Measurements from ENCODE around the gene RNPEP. TPM values are rescaled to one million over a fixed set of nuclear protein-coding genes. Genes with fewer than 3 reads are reported as not detected.

RNPEP gene
- total RNA-seq, 1 experiment from 2014 or later: 57.4 TPM

DNA sequence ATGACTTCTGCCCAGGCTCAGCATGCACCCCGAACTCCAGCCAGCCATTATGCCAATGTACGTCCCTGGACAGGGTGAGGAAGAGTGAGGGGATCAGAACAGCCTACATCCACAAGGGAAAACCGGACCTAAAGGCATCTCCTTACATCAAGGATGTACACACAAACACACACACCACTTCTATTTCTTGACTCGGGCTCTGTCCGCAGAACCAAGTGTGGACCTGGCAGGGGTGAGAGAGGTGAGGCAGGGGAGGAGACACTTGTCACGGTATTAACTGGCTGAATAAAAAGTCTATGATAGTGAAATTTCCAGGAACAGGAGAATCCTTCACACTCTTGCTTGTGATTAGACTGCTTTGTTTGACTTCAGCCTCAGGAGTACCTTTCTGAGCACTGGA, 38.4 kb upstream of the RNPEP start (continued):
- no peak for TF ChIP-seq PREB (CRISPR knock-in tag; IDR thresholded peaks at IDR 0.05; ENCODE audit: borderline replicate concordance)
- TF ChIP-seq, protein P1, sequence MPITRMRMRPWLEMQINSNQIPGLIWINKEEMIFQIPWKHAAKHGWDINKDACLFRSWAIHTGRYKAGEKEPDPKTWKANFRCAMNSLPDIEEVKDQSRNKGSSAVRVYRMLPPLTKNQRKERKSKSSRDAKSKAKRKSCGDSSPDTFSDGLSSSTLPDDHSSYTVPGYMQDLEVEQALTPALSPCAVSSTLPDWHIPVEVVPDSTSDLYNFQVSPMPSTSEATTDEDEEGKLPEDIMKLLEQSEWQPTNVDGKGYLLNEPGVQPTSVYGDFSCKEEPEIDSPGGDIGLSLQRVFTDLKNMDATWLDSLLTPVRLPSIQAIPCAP (CRISPR knock-in tag; IDR thresholded peaks at IDR 0.05): no peak
- no peak for TF ChIP-seq PRRX2 (CRISPR knock-in tag; IDR thresholded peaks at IDR 0.05)

- ChIA-PET CTCF (interaction anchor here (0.7 to 3.9 kb wide), 8 partner anchors 10 to 169 kb away, joined by 3 to 85 read pairs (median 4); partner anchors contain the start of gene TIMM17A), POLR2A (interaction anchor here (2.7 kb wide), 1 partner anchor 49 kb away, joined by 11 read pairs; no protein-coding TSS in a partner anchor)
- no peak overlapping the region for H3K27ac Mint-ChIP-seq
- DNase-seq (ENCODE audit: low spot score) (no peak), ATAC-seq (no peak)
- no peaks in the 10 kb centered on the region for H3K9me3 Mint-ChIP-seq
- H3K4me3 Mint-ChIP-seq: no peak overlapping the region
- H3K27me3 Mint-ChIP-seq (ENCODE audit: low read depth): peaks cover 32% of the 10 kb centered on the region
- TF ChIP-seq PREB (CRISPR knock-in tag; IDR thresholded peaks at IDR 0.05; ENCODE audit: borderline replicate concordance): no peak
- H3K36me3 Mint-ChIP-seq: no peaks in the 10 kb centered on the region
- H3K4me1 Mint-ChIP-seq: peaks cover 41% of the 10 kb centered on the region
Measured at GRCh38 chr1:201944639-201945038, 37.8 kb upstream of the RNPEP start.

GRCh38 chr1:201945157-201945556, 37.3 kb upstream of the RNPEP start:
- TF ChIP-seq HMGA2 (CRISPR knock-in tag; IDR thresholded peaks at IDR 0.05): no peak
- TF ChIP-seq RORB (CRISPR knock-in tag; IDR thresholded peaks at IDR 0.05): no peak
- TF ChIP-seq OVOL2 (CRISPR knock-in tag; IDR thresholded peaks at IDR 0.05; ENCODE audit: borderline replicate concordance): no peak
- TF ChIP-seq SOX15 (CRISPR knock-in tag; IDR thresholded peaks at IDR 0.05): no peak
- TF ChIP-seq CREM (CRISPR knock-in tag; IDR thresholded peaks at IDR 0.05): no peak
- TF ChIP-seq FOXK1 (CRISPR knock-in tag; IDR thresholded peaks at IDR 0.05): no peak
- TF ChIP-seq CTCF (IDR thresholded peaks at IDR 0.05): no peak; the same call in 1 of the 2 replicates
- TF ChIP-seq TEAD1 (CRISPR knock-in tag; IDR thresholded peaks at IDR 0.05): no peak
- TF ChIP-seq, protein P2, sequence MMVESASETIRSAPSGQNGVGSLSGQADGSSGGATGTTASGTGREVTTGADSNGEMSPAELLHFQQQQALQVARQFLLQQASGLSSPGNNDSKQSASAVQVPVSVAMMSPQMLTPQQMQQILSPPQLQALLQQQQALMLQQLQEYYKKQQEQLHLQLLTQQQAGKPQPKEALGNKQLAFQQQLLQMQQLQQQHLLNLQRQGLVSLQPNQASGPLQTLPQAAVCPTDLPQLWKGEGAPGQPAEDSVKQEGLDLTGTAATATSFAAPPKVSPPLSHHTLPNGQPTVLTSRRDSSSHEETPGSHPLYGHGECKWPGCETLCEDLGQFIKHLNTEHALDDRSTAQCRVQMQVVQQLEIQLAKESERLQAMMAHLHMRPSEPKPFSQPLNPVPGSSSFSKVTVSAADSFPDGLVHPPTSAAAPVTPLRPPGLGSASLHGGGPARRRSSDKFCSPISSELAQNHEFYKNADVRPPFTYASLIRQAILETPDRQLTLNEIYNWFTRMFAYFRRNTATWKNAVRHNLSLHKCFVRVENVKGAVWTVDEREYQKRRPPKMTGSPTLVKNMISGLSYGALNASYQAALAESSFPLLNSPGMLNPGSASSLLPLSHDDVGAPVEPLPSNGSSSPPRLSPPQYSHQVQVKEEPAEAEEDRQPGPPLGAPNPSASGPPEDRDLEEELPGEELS (CRISPR knock-in tag; IDR thresholded peaks at IDR 0.05): no peak
- no peak for TF ChIP-seq EMX1 (CRISPR knock-in tag; IDR thresholded peaks at IDR 0.05)
- TF ChIP-seq, protein P3, sequence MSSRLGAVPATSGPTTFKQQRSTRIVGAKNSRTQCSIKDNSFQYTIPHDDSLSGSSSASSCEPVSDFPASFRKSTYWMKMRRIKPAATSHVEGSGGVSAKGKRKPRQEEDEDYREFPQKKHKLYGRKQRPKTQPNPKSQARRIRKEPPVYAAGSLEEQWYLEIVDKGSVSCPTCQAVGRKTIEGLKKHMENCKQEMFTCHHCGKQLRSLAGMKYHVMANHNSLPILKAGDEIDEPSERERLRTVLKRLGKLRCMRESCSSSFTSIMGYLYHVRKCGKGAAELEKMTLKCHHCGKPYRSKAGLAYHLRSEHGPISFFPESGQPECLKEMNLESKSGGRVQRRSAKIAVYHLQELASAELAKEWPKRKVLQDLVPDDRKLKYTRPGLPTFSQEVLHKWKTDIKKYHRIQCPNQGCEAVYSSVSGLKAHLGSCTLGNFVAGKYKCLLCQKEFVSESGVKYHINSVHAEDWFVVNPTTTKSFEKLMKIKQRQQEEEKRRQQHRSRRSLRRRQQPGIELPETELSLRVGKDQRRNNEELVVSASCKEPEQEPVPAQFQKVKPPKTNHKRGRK (CRISPR knock-in tag; IDR thresholded peaks at IDR 0.05; ENCODE audit: borderline replicate concordance): no peak
- no peak for TF ChIP-seq PREB (CRISPR knock-in tag; IDR thresholded peaks at IDR 0.05; ENCODE audit: borderline replicate concordance)
- TF ChIP-seq ZNF416 (CRISPR knock-in tag; IDR thresholded peaks at IDR 0.05): no peak
- TF ChIP-seq SP1 (CRISPR knock-in tag; conservative IDR thresholded peaks at IDR 0.05): no peak
- TF ChIP-seq JAZF1 (CRISPR knock-in tag; IDR thresholded peaks at IDR 0.05): no peak
- TF ChIP-seq ATF1 (CRISPR knock-in tag; IDR thresholded peaks at IDR 0.05): no peak
- no peak for TF ChIP-seq PRRX2 (CRISPR knock-in tag; IDR thresholded peaks at IDR 0.05)
- no peak for TF ChIP-seq TEAD4 (CRISPR knock-in tag; IDR thresholded peaks at IDR 0.05)
- ATAC-seq (no peak), DNase-seq (ENCODE audit: low spot score) (peak; percentile 28)
- ChIA-PET POLR2A (interaction anchor here (2.7 kb wide), 1 partner anchor 50 kb away, joined by 11 read pairs; no protein-coding TSS in a partner anchor), CTCF (interaction anchor here (0.7 to 3.9 kb wide), 13 partner anchors 9 to 168 kb away, joined by 3 to 85 read pairs (median 4); partner anchors contain the start of genes SHISA4 and TIMM17A)
- Mint-ChIP-seq H3K36me3 (no peaks in the 10 kb centered on the region), H3K4me3 (peak overlapping the region; percentile 82), H3K4me1 (peaks cover 41% of the 10 kb centered on the region), H3K27ac (no peak overlapping the region), H3K9me3 (no peaks in the 10 kb centered on the region), H3K27me3 (ENCODE audit: low read depth) (peaks cover 32% of the 10 kb centered on the region)

All from WTC11 (cell line).